D341Med (cell line): ENCODE results near the gene DDX46.
"Not testable (repeated sequence)": the region's sequence is repeated elsewhere in the genome, so short reads cannot be mapped to it uniquely, and the experiment has no call there.

Experiments used
- DNase-seq: peaks from one replicate; pipeline ENCODE4 v3.0.0; 2012; ENCODE audit warnings: low spot score

Gene DDX46

GRCh38 chr5:134758504-134759341 is at the start of gene DDX46:
TSS of gene DDX46 (plus strand) at chr5:134758779. CDS start at chr5:134758939, 160 bp downstream.
- peak; percentile 97 for DNase-seq

DNA sequence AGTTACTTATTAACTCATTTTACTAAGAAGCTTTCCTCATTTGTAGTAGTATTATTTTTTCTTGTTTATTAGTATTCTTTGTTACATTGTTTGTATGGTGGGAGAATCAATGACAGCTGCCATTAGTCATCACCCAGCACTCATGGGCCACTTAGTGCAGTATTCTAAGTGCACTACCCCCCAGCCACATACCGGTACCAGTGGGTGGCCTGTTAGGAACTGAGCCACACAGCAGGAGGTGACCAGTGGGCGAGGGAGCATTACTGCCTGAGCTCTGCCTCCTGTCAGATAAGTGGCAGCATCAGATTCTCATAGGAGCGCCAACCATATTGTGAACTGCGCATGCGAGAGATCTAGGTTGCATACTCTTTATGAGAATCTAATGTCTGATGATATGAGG is 44.5 kb upstream of the DDX46 start:
- no peak for DNase-seq

DNA sequence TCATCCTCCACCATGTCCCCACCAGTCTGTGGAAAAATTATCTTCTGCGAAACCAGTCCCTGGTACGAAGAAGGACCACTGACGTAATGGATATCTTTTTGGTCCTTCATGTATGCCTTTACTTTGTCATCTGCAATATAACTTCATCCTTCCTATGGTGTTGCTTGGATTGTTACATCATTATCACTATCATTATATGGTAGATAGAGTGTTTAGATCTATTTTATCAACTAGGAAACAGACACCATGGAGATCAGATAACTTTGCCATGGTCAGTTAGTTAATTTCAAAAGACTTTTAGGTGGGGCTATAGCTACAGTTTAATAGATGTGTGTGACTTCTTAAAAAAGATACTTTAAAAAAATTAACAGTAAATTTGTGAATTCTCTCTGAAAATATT is 44.0 kb upstream of the DDX46 start:
- DNase-seq, result no peak

DNA sequence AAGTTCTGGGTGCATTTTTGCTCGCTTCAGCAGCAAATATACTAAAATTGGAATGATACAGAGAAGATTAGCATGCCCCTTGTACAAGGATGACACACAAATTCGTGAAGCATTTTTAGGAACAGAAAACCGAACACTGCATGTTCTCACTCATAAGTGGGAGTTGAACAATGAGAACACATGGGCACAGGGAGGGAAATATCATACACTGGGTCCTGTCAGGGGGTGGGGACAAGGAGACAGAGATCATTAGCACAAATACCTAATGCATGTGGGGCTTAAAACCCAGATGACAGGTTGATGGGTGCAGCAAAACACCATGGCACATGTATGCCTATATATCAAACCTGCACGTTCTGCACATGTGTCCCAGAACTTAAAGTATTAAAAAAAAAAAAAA is 43.1 kb upstream of the DDX46 start:
- not testable (repeated sequence) for DNase-seq

- no peak for DNase-seq
Measured at GRCh38 chr5:134724872-134725271, 33.7 kb upstream of the DDX46 start.

GRCh38 chr5:134732819-134733218 is 25.8 kb upstream of the DDX46 start:
- DNase-seq, result no peak

DNA sequence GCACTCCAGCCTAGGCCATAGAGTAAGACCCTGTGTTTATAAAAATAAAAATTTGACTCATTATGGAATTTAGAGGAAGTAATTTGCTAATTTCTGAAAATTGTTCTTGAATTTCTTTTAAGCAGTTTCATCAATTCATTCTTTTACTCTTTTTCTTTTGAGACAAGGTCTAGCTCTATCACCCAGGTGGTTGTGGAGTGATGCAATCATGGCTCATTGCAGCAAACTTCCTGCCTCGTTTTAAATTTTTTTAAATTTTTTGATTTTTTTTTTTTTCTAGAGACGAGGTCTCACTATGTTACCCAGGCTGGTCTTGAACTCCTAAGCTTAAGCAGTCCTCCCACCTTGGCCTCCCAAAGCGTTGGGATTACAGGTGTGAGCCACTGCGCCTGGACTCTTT is 23.3 kb upstream of the DDX46 start:
- no peak for DNase-seq

DNA sequence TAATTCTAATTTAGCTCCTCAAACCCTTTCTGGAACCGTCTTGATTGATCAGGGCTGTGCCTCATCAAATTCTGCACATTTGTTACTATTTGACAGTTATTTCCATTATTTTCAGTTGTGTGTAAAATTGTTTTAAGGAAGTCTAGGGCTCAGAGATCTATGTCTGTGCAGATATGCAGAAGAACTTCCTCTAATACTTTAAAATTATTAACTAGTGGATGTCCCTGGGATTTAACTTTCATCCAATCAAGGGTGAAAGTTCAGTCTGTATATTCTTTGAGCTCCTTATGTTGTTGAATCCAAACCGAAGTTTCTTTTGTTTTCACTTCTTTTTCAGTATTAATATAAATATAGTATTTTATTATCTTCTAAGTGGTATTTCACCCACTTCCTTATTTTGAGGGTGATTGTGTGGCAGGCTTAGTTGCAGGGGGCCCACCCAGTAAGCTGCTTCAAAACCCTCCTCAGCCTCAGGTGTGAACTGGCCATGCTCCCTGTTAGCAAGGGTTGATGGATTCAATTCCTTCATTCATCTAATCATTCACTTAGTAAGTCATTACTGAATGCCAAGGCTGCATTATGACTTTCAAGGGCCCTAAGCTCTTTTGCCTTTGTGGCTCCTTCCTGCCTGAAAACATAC is 22.3 kb upstream of the DDX46 start:
- no peak for DNase-seq

DNA sequence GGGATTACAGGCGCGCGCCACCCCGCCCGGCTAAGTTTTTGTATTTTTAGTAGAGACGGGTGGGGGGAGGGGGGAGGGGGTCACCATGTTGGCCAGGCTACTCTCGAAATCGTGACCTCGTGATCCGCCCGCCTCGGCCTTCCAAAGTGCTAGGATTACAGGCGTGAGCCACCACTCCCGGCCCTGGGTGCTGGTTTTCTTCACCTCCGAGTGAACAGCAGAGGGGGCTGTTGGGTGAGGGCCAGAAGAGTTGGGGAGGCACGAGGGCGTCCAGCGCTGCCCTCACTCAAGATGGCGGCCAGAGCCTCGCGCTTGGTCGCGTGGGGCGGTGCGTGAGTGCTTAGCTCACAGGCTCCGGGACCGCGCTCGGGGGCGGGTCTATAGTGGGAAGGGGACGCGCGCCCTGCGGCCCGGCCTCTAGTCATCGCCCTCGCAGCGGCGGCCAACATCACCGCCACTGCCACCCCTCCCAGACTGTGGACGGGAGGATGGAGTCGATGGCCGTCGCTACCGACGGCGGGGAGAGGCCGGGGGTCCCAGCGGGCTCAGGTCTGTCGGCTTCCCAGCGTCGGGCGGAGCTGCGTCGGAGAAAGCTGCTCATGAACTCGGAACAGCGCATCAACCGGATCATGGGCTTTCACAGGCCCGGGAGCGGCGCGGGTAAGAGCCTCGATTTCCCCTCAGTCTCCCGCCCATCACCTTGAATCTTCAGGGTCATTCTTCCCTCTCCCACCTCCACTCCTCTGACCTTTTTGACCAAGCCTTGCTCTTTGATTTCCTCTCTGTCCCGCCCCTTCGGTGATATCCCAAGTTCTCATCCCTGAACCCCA is 20.2 kb upstream of the DDX46 start, which contains the start of gene CAMLG:
CAMLG (plus strand) TSS at position 416 of the 830 bp plus-strand sequence; CDS start at position 489, 73 bp downstream.
- DNase-seq, result peak; percentile 94

- DNase-seq, result peak; percentile 43
Measured at GRCh38 chr5:134738963-134739661, 19.5 kb upstream of the DDX46 start.

- no peak for DNase-seq
Measured at GRCh38 chr5:134741052-134741451, 17.5 kb upstream of the DDX46 start.

GRCh38 chr5:134742134-134742533 is 16.4 kb upstream of the DDX46 start:
- DNase-seq, result no peak

GRCh38 chr5:134749415-134749814 is 9.2 kb upstream of the DDX46 start:
- no peak for DNase-seq

GRCh38 chr5:134758176-134758503 is 439 bp upstream of the DDX46 start:
- no peak for DNase-seq

- DNase-seq, result not testable (repeated sequence)
Measured at GRCh38 chr5:134767528-134768291, 9.1 kb downstream of the DDX46 start.

GRCh38 chr5:134769206-134769605 is 10.6 kb downstream of the DDX46 start:
- DNase-seq, result no peak

GRCh38 chr5:134772461-134773125 is 14.0 kb downstream of the DDX46 start:
- no peak for DNase-seq

GRCh38 chr5:134777366-134777765 is 18.8 kb downstream of the DDX46 start:
- no peak for DNase-seq

- no peak for DNase-seq
Measured at GRCh38 chr5:134784241-134784920, 25.8 kb downstream of the DDX46 start.
